ENCODE results near the gene SMIM7.

DNA sequence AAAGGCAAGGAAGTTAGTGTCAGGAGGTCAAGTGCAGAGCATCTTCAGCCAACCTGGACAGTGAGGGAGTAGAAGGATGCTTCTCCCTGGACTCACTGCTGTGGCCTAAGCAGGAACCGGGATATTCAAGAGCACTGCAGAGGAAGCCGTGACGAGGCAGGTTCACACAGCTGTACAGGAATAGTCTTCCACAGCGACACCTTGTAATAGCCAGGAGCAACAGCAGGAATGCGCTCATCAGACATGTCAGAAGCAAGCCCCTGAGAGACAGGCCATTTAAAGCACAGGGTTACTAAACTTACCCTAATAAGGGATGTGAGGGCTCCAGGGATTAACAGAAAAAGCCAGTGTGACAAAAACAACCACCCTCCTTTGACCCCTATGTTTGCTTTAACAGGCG is 28.5 kb downstream of the SMIM7 start:
- TF ChIP-seq, protein P1, sequence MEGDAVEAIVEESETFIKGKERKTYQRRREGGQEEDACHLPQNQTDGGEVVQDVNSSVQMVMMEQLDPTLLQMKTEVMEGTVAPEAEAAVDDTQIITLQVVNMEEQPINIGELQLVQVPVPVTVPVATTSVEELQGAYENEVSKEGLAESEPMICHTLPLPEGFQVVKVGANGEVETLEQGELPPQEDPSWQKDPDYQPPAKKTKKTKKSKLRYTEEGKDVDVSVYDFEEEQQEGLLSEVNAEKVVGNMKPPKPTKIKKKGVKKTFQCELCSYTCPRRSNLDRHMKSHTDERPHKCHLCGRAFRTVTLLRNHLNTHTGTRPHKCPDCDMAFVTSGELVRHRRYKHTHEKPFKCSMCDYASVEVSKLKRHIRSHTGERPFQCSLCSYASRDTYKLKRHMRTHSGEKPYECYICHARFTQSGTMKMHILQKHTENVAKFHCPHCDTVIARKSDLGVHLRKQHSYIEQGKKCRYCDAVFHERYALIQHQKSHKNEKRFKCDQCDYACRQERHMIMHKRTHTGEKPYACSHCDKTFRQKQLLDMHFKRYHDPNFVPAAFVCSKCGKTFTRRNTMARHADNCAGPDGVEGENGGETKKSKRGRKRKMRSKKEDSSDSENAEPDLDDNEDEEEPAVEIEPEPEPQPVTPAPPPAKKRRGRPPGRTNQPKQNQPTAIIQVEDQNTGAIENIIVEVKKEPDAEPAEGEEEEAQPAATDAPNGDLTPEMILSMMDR (IDR thresholded peaks at IDR 0.05), result no peak
- TF ChIP-seq POLR2A (IDR thresholded peaks at IDR 0.05), result no peak

Measured in body of pancreas (tissue), 4 donors.